HUES64 (cell line): ENCODE data around the gene SOCS3.

ENCODE experiments used
- H3K27ac ChIP-seq: 2 replicates; pipeline ENCODE4 v1.7.0; 2013; ENCODE audit warnings: low read depth, low read length, inconsistent platforms
- H3K27me3 ChIP-seq: 2 replicates; pipeline ENCODE4 v1.6.1; 2013; ENCODE audit warnings: mild to moderate bottlenecking, low read length; ENCODE audit not compliant: insufficient read depth
- H3K36me3 ChIP-seq: 2 replicates; pipeline ENCODE4 v1.6.1; 2013; ENCODE audit warnings: mild to moderate bottlenecking, low read length; ENCODE audit not compliant: insufficient read depth
- H3K4me1 ChIP-seq: 2 replicates; pipeline ENCODE4 v1.6.1; 2013; ENCODE audit warnings: mild to moderate bottlenecking, low read length, moderate library complexity; ENCODE audit not compliant: insufficient read depth
- H3K4me3 ChIP-seq: 2 replicates; pipeline ENCODE4 v1.5.1; 2013; ENCODE audit warnings: mild to moderate bottlenecking, low read length, moderate library complexity
- H3K9ac ChIP-seq: 2 replicates; pipeline ENCODE4 v1.6.1; 2013; ENCODE audit warnings: mild to moderate bottlenecking, low read depth, low read length
- H3K9me3 ChIP-seq: 2 replicates; pipeline ENCODE4 v1.6.1; 2013; ENCODE audit warnings: low read depth, low read length; ENCODE audit not compliant: insufficient read depth
- WGBS: fragments of 150-250, 120-280 bp; methylation state at CpG from one replicate; pipeline ENCODE4 v1.1.7; 2013; ENCODE audit warnings: missing lambda C conversion rate; 5-methylcytosine and 5-hydroxymethylcytosine counted together

The SOCS3 gene

DNA sequence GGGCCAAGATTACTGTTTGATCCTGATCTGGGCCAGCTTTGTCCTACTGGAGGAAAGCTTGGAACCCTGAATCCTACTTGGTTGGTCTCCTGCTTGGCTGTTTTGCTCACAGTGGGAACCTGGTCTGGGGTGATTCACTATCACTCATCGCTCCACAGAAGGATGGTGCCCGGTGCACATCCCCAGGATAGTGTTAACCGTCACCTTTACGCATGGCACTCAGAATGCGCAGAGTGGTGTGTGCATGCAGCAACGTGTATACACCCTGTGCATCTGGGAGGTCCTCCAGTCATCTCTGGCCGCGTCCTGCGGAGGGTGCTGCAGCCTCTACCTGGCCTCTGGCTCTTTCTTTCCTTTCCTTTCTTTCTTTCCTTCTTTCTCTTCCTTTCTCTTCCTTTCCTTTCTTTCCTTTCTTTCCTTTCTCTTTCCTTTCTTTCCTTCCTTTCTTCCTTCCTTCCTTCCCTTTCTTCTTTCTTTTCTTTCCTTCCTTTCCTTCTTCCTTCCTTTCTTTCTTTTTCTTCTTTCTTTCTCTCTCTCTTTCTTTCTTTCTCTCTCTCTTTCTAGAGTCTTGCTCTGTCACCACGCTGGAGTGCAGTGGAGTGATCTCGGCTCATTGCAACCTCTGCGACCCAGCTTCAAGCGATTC lies 13.1 kb downstream of the SOCS3 start:
- Histone ChIP-seq H3K9me3 (no peaks in the 10 kb centered on the region), H3K4me1 (peaks cover 25% of the 10 kb centered on the region), H3K36me3 (no peaks in the 10 kb centered on the region), H3K4me3 (no peak overlapping the region), H3K27ac (no peak overlapping the region), H3K27me3 (peaks cover 20% of the 10 kb centered on the region), H3K9ac (no peak overlapping the region)
- WGBS = 90% methylated on average over 13 of the region's 13 CpGs

GRCh38 chr17:78345791-78346494 lies 13.9 kb downstream of the SOCS3 start:
- Histone ChIP-seq H3K4me3 (no peak overlapping the region), H3K9ac (no peak overlapping the region), H3K4me1 (peaks cover 18% of the 10 kb centered on the region), H3K27ac (no peak overlapping the region), H3K27me3 (peaks cover 27% of the 10 kb centered on the region), H3K9me3 (no peaks in the 10 kb centered on the region), H3K36me3 (no peaks in the 10 kb centered on the region)
- 94% methylated on average over 10 of the region's 10 CpGs for WGBS

DNA sequence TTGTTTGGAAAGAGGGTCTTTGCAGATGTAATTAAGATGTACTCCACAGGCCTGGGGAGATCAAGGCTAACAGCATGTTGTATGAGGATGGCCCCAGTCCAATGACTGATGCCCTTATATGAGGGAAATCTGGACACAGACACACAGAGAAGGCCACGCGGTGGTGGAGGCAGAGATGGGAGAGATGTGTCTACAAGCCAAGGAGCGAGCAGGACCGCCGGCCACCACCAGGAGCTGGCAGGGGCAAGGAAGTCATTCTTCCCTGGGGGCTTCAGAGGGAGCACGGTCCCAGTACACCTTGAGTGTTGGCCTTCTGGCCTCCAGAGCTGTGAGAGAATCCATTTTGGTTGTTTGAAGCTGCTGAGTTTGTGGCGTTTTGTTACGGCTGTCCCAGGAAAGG lies 14.7 kb downstream of the SOCS3 start:
- H3K27ac ChIP-seq = no peak overlapping the region
- no peaks in the 10 kb centered on the region for H3K36me3 ChIP-seq
- no peak overlapping the region for H3K4me3 ChIP-seq
- peaks cover 33% of the 10 kb centered on the region for H3K27me3 ChIP-seq
- 95% methylated on average over 8 of the region's 8 CpGs for WGBS
- no peak overlapping the region for H3K9ac ChIP-seq
- H3K4me1 ChIP-seq = peaks cover 18% of the 10 kb centered on the region
- no peaks in the 10 kb centered on the region for H3K9me3 ChIP-seq

GRCh38 chr17:78344666-78345065 lies 15.2 kb downstream of the SOCS3 start:
- H3K27me3 ChIP-seq = peaks cover 32% of the 10 kb centered on the region
- no peaks in the 10 kb centered on the region for H3K9me3 ChIP-seq
- no peak overlapping the region for H3K9ac ChIP-seq
- no peak overlapping the region for H3K27ac ChIP-seq
- H3K4me3 ChIP-seq = no peak overlapping the region
- H3K36me3 ChIP-seq = no peaks in the 10 kb centered on the region
- 90% methylated on average over 10 of the region's 10 CpGs for WGBS
- H3K4me1 ChIP-seq = peaks cover 18% of the 10 kb centered on the region

DNA sequence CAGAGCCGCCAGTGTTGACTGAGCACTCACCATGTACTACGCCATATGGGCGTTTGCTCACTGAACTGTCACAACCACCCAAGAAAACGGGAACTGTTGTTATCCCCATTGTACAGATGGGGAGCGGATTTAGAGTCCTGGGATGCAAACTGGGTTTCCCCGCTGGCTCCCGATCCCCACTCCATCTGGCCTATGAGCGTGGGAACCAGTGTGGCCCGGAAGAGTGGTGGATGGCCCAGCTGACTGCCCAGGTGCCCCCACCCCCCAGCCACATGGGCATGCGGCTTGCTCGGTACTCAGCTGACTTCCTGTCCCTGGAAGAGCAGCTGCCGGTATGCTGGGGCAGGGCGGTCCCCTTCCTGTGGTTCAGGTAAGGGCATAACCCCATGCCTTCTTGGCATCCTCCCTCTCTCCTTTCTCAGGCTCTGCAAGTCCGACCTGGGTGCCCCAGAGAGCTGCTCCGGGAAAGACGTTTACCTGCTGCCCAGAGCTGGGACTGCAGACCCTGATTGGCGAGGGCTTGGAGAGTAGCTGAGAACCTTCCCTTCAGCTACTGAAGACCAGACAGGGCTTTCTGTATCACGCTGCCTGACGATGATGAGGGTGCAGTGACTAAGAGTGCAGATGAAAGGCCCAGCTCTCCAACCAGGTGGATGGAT lies 16.2 kb downstream of the SOCS3 start:
- Histone ChIP-seq H3K27ac (no peak overlapping the region), H3K4me1 (peaks cover 18% of the 10 kb centered on the region), H3K9me3 (no peaks in the 10 kb centered on the region), H3K36me3 (no peaks in the 10 kb centered on the region), H3K27me3 (peaks cover 30% of the 10 kb centered on the region), H3K9ac (no peak overlapping the region), H3K4me3 (no peak overlapping the region)
- WGBS = 83% methylated on average over 19 of the region's 19 CpGs

DNA sequence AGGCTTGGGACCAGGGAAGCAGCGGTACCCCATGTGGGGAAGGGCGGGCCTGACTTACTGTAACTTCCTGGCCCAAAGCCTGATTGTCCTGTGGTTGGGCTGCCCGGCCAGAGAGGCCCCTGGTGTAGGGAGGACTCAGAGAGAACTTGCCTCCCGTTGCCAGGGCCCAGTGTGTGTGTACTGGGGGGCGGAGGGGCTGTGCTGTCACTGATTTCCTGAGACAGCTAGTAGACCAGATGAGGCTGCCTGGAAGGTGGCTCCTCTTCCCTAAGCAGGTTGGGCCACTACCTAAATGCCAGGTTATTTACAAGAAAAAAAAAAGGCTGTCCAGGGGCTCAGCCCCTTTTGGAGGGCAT lies 16.7 kb downstream of the SOCS3 start:
- H3K27me3 ChIP-seq = peaks cover 28% of the 10 kb centered on the region
- WGBS = 16% methylated on average over 5 of the region's 5 CpGs

GRCh38 chr17:78342449-78343186 lies 17.3 kb downstream of the SOCS3 start:
- H3K9ac ChIP-seq = no peak overlapping the region; the same call in 1 of the 2 replicates
- 24% methylated on average over 26 of the region's 26 CpGs for WGBS
- peaks cover 28% of the 10 kb centered on the region for H3K27me3 ChIP-seq
- H3K4me3 ChIP-seq = peak overlapping the region; percentile 46
- peaks cover 18% of the 10 kb centered on the region for H3K4me1 ChIP-seq
- H3K9me3 ChIP-seq = no peaks in the 10 kb centered on the region
- H3K36me3 ChIP-seq = no peaks in the 10 kb centered on the region
- H3K27ac ChIP-seq = no peak overlapping the region

More for the DNA sequence above, 16.7 kb downstream of the SOCS3 start:
- no peaks in the 10 kb centered on the region for H3K9me3 ChIP-seq
- H3K4me3 ChIP-seq = no peak overlapping the region
- H3K9ac ChIP-seq = no peak overlapping the region
- peaks cover 18% of the 10 kb centered on the region for H3K4me1 ChIP-seq
- no peaks in the 10 kb centered on the region for H3K36me3 ChIP-seq
- no peak overlapping the region for H3K27ac ChIP-seq

DNA sequence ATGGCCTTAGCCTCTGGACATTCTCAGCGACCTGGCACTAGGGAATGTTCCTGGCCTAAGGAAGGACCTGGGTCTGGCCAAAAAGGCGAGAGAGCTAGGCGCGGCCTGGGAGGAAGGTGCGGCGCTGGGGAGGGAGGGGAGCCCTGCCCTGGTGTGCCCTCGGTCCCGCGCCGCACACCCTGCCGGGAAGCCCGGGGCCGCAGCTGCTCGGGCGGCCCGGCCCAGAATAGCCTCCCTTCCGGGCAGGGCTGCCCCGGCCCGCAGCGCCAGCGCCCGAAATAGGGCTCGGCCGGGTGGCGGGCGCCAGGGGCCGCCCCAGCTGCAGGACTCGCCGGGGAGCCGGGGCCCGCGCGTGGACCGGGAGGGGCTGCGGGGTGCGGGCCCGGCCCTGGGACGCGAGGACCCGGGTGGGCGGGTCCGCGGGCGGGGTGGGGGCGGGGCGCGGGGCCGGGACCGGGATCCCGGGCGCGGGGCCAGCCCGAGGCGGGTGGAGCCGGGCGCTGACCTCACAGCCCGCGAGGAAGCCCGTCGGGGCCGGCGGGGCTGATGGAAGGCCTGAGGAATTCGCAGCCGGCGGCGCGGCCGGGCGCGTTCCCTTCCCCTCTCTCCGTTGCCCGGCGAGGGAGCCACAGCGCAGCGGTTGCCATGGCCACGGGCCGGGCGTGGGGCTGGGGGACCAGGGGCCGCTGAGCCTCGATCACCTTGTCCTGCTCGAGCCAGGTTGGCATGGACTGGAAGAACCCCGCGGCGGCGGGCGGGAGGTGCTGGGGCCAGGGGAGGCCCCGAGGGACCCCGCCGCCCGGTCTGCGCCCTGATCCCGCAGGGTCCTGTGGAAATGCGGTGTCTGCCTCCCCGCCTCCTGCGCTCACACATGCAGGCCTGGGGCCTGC lies 18.1 kb downstream of the SOCS3 start:
- H3K36me3 ChIP-seq = no peaks in the 10 kb centered on the region
- H3K9ac ChIP-seq = peak overlapping the region; percentile 7; the same call in 1 of the 2 replicates
- 5% methylated on average over 95 of the region's 95 CpGs for WGBS
- peaks cover 18% of the 10 kb centered on the region for H3K4me1 ChIP-seq
- H3K4me3 ChIP-seq = peak overlapping the region; percentile 46
- H3K27me3 ChIP-seq = peaks cover 28% of the 10 kb centered on the region
- no peak overlapping the region for H3K27ac ChIP-seq
- H3K9me3 ChIP-seq = no peaks in the 10 kb centered on the region

- peaks cover 18% of the 10 kb centered on the region for H3K4me1 ChIP-seq
- no peak overlapping the region for H3K9ac ChIP-seq
- no peak overlapping the region for H3K27ac ChIP-seq
- WGBS = 86% methylated on average over 10 of the region's 10 CpGs
- H3K9me3 ChIP-seq = no peaks in the 10 kb centered on the region
- H3K27me3 ChIP-seq = peaks cover 27% of the 10 kb centered on the region
- no peaks in the 10 kb centered on the region for H3K36me3 ChIP-seq
- H3K4me3 ChIP-seq = no peak overlapping the region
These were observed 19.5 kb downstream of the SOCS3 start for GRCh38 chr17:78340183-78340955.
